GM21515 (cell line): ENCODE data around the gene SPI1.

Experiments used
- ATAC-seq: cut with Tn5 transposase; IDR thresholded peaks from one replicate; pipeline ENCODE4 v1.9.1; 2021; ENCODE audit not compliant: unreplicated experiment

SPI1 gene

DNA sequence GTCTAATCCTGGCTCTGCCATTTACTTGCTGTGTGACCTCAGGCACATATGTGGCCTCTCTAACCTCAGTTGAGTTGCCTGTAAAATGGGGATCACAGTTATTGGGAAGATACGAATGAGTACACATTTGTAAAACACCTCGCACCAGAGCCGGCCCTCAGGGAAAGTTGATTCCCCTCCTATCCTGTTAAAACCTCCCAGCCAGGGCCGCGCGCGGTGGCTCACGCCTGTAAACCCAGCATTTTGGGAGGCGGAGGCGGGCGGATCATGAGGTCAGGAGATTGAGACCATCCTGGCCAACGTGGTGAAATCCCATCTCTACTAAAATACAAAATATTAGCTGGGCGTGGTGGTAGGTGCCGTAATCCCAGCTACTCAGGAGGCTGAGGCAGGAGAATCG is 18.0 kb downstream of the SPI1 start:
- no peak for ATAC-seq

DNA sequence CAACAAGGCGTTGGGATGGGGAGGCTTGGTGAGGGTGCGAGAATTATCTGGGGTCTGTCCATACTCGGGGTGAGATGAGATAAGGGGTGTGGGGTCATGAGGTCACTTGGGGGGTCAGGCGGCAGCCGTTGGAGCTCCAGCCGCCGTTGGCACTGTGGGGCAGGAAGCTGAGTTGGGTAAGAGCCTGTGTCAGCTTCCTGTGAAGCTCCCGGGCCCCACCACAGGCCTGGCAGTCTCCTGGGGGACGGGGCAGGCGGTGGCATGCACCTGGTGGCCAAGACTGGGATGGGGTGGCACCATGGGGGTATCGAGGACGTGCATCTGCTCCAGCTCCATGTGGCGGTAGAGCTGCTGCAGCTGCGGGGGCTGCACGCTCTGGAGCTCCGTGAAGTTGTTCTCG is 18.8 kb downstream of the SPI1 start:
- no peak for ATAC-seq

DNA sequence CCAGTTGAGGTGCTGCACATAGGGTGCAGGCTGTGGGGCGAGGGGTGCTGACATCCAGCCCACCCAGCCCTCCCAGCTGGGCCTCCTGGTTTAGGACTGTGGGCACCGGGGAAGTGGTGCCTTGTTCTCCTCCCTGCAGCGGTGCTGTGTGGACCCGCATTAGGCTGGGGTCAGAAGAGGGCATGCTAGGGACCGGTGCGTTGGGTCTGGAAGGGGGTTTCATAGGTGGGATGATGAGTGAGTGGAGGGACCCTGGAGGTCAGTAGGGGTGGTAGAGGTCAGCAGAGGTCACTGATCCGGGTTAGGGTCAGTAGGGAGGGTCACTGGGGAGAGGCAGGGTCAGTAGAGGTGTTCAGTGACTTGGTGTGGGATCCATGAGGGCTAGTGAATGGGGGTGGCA is 19.2 kb downstream of the SPI1 start:
- no peak for ATAC-seq

DNA sequence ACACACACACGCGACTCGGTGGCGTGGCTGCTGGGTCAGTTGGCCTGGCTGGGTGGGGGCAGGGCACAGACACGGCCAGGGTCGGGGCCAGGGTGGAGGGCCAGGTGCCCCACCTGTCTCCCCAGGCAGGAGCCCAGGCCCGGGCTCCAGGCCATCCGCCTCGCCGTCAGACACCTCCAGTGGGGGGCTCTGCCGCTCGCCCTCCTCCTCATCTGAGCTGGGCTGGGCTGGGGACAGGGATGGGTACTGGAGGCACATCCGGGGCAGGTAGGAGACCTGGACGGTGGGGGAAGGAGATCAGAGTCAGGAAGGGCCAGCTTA is 19.7 kb downstream of the SPI1 start:
- no peak for ATAC-seq

DNA sequence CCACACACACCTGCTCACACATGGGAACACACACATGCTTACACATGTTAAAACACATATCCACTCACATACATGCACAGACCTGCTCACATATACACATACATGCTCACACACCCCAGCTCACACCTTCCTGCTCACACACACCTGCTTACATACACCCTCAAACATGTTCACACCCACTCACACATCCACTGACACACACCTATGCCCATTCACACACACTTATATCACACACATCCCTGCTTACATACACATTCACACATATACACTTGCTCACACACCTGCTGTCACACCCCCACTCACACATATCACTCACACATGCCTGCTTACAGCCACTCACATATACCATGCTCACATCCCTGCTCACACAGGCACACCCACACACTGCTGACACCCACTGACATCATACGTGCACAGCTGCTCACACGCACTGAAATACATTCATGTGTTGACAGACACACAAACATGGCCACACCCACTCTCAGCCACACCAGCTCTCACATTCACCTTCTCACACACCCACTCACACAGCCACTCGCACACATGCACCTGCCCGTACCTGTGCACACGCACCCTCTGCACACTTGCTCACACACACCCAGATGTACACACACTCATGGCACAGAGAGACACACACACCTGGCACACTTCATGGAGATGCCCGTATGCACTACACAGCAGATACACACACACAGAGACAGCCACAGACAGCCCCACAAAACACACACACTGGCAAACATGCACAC is 20.2 kb downstream of the SPI1 start:
- ATAC-seq = no peak

DNA sequence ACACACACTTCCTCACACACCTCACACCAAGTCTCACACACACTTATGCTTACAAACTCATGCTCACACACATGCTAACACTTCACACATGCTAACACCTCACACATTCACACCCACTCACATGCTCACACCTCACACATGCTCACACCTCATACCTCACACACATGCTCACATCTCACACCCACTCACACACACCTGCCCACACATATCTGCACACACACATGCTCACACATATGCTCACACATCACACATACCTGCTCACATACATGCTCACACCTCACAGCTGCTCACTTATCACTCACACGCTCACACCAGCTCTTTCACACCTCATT is 21.4 kb downstream of the SPI1 start:
- no peak for ATAC-seq

DNA sequence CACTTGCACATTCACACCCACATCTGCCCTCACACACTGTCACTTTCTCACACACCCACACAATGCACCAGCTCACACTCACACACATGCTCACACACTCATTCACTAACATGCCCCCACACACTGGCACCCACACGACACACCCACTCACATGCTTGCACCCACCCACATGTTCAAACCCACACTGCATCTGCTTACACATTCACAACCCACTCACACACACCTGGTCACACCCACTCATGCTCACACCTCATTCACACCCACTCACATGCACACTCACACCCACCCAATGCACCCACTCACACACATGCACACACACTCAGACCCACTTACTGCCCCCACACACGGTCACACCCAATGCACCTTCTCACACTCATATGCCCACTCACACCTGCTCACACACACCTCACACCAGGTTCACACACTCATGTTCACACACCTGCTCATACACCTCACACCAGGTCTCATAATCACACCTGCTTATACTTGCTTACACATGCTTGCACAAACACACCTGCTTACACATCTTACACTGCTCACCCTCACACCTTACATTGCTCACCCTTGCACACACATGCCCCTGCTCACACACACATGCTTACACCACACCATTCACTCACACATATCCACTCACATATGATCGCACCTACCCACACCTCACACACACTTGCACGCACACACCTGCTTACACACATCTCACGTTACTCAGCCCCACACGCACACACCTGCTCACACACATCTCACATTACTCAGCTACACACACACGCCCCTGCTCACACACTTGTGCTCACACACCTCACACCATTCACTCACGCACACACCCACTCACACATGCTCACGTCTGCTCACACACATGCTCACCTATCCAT is 22.0 kb downstream of the SPI1 start:
- no peak for ATAC-seq

DNA sequence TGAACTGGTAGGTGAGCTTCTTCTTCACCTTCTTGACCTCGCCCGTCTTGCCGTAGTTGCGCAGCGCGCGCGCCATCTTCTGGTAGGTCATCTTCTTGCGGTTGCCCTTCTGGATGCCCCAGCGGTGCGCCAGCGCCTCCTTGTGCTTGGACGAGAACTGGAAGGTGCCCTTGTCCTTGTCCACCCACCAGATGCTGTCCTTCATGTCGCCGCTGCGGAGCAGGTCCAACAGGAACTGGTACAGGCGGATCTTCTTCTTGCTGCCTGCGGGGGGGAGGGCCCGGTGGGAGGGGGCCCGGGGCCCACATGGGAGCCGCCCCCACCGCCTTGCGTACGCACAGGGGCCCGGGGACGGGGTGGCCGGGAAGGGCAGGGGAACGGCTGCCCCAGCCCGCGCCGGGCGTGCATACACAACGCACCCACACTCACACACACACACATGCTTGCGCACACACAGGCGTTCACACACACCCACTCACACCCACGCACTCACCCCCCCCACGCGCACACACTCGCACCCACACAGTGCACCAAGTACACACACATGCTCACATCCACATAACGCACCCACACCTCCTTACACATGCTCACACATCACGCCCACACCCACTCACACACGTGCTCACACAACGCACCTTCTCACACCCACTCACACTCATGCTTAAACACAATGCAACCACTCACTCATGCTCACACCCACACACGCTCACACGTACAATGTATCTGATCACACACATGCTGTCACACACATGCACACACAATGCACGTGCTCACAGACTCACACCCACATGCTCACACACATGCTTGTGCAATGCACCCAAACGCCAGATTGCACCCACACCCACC is 22.8 kb downstream of the SPI1 start:
- ATAC-seq = no peak

DNA sequence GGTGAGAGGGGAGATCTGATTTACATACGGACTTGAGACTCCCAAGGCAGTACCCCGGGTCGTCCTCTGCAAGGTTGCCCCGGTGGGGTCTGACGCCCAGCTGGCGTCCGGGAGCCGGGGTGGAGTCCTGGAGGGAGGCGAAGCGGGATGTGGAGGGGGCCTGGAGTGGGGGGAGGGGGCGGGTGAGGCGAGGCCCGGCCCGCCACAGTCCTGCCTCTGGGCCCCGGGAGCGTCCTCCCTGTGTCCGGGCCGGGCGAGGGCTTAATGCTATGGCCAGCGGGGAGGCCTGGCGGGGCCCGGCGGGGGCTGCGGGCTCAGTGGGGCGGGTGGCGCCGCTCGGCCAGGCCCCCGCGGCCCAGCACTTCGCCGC is 23.4 kb downstream of the SPI1 start:
- no peak for ATAC-seq

DNA sequence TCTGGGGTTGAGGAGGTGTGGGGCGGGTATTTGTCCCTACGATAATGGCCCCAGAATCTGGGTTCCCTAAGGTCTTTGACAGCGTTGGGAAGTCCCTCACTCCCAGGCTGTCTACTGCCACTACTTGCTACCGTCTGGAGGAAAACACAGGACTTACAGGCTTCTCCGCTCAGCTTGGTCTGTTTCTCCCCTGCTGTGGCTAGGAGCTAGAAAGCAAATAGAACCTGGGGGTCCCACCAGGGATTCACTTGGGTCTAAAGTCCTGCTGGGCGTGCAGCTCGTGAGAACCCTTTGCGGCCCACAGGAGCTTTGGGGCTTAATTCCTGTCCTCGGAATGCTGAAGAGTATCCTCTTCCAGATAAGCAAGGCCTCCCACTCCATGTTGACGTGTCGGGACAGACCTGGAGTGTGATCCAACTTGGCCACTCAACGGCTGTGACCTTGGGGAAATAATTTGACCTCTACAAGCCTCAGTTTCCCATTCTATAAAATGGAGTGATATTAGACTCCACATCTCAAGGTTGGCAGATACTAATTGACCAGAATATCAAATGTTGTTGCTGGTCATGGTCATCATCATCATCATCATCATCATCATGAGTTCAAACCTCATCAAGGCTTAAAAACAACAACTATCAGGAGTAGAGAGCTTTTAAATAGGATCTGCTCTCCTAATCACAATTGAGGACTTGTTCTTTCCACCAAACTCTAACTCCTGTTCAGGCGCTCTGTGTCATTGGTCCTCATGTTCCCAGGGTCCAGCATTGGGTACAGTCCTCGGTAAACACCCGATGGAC is 24.2 kb downstream of the SPI1 start:
- ATAC-seq = no peak

DNA sequence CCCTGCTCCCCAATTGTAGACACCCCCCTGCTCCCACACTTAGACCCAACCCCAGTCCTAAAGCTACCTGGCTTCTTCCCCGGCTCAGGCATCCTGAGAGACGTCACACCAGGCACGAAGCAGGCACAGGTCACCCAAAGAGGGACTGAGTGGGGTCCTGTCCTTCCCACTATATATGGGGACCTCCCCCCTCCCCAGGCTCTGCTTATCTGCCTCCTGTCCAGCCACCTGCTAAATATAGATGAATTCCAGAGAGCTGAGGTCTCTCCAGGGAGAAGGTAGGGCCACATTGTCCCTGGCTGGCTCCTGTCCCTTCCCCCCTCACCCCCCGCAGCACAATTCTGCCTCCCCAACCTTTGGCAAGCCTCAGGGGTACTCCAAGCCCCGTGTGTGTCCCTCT is 25.8 kb downstream of the SPI1 start, which contains the start of gene MYBPC3:
TSS of gene MYBPC3 (minus strand) at position 147 of the 400 bp plus-strand sequence. CDS start at position 92, 55 bp downstream.
- no peak for ATAC-seq

DNA sequence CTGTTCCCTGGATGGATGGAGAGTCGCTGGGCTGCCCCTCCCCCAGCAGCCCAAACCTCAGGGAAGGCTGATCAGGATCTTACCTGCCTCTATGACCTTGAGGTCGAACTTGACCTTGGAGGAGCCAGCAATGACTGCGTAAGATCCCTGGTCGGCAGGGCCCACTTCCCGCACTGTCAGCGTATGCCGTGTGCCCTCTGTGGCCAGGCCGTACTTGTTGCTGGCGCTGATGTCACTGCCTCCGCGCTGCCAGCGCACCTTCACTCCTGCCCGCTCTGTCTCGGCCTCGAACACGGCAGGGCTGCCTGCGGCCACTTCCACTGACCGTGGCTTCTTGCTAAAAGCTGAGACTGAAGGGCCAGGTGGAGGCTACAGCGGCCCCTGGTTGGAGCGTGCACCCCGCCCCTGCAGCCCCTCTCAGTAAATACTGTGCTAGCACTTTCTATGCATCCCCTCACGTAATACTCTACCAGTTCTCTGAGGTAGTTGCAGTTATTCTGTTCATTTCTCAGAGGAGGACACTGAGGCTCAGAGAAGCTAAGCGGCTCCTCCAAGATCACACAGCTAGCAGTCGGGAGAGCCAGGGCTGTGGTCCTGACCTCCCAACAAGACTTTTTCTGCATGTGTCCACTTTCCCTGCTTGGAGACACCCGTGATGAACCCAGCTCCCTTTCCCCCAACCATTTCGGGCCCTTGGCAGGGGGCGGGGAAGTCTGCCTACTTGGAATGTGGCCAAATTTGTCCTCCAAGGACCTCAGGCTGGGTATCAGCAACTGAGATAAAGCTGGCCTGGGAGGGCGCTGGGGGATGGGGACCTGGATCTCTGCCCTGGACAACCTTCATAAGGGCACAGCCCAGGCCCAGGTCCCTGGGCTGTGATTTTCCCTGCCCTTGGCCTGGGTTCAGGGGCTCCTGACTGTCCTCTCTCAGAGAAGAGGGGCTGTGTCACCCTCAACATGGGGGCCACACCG is 26.9 kb downstream of the SPI1 start:
- no peak for ATAC-seq

DNA sequence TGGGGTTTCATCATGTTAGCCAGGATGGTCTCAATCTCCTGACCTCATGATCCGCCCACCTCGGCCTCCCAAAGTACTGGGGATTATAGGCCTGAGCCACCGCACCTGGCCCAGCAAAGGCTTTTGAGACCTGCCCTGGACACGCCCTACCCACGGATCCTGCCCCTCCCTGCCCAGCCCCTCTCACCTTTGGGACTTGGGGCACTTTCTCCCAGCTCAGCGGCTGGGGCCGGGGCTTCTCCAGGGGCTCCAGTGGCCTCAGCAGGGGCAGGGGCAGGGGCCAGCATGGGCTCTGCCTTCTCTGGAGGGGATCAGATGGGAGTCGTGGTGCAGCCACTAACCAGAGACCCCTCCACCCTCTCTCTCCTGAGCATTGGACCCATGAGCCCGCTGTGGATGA is 28.0 kb downstream of the SPI1 start:
- ATAC-seq = no peak

DNA sequence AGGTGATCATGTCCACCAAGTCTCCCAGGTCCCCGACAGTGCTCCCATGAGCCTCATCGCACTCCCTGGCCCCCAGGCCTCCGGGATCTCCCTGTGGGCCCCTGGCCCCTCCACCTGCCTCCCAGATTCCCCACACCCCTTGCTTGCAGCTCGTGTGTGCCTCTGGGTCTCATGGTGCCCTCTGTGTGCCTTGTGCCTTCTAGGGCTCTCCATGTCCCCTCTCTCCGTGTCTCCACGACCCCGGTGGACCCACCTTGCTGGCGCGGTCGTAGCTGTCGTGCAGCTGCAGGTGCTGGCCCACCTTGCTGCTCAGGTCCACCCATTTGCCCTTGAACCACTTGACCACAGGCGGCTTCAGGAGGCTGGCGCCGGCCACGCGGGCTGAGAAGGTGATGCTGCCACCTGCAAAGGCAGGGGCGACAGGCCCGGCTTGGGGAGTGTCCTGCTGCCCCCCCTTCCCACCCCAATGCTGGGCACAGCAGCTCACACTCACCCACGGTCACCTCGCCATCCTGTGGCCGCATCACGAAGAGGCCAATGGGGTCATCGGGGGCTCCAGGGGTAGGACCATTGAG is 28.7 kb downstream of the SPI1 start:
- no peak for ATAC-seq

DNA sequence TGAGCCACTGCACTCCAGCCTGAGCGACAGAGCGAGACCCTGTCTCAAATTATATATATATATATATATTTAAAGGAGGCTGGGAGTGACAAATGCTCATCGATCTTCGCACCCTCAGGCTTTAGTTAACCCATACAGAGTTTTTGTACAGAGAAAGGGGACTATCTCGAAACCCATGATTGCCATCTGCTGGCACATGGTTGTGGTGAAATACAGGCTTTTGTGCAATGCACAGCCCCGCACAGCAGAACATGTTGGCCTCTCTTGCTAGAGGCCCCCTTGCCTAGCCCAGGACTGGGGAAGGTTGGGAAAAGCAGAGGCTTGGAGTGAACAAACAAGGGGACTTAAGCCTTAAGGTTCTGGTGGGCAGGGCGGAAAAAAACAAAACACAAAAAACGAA is 29.5 kb downstream of the SPI1 start:
- no peak for ATAC-seq

DNA sequence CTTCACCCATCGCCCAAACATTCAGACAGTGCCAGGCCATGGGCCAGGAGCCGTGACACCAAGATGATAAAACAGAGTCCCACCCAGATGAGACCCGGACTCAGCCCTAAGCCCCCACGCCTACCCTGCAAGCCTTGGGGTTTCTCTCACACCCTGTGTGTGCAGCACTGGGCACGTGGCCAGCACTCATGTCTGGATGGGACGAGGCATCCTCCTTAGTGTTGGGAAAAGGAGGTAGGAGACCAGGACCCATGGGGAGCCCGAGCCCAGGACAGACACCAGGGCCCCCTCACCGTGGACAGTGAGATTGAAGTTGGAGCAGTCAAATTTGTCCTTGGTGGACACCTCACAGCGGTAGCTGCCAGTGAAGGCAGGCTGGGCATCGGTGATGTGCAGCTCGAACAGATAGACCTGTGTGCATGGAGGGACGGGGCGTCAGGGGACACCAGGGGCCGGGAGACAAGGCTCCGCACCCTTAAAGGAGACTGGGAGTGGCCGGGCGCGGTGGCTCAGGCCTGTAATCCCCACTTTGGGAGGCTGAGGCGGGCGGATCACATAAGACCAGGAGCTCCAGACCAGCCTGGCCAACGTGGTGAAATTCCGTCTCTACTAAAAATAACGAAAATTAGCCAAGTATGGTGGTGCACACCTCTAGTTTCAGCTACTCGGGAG is 30.1 kb downstream of the SPI1 start:
- ATAC-seq = no peak

DNA sequence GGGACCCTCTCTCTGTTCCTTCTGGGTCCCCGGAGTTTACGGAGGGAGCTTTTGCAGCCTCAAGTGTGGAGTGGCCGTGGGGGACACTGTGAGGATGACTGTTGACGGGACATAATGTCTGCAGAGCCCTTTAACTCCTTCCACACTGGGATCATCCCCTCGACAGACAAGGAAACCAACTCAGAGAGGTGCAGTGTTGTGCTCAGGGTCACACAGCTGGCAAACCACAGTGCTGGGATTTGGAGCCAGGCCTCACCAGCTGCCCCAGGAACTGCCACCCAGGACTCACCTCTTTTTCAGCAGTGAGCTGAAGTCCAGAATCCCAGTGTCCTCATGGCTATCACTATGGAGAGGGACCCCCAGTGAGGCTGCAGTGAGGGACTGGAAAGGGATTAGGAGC is 31.2 kb downstream of the SPI1 start:
- ATAC-seq = no peak

DNA sequence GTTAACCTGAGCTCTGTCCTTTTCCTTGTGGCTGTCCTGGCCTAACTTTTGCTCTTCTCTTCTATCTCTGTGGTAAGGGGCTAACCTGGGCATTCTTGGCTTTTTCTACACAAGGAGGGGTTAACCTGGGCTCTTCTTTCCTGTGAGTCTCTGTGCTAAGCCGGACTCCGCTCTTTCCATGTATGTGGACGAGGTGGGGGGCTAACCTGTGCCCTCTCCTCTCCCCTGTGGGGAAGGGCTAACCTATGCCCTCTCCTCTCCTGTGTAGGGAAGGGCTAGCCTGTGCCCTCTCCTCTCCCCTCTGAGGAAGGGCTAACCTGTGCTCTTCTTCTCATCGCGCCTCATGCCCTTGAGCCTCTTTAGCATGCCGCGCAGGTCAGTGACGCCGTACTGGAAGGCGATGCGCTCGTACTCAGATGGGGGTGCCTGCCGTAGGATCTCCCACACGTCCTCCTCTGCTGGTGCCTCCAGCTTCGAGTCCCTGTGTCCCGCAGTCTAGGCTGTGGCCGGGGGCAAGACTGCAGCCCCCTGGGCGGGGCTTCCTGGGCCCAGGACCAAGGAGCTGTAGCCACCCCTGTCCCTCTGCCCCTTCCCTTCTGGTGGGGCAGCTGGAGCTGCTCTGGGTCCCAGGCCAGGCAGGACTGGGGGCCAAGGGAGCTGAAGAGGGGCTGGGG is 32.3 kb downstream of the SPI1 start:
- no peak for ATAC-seq
